Measurements from ENCODE around the gene MICAL3.
A peak's percentile ranks its signal among the peaks of the same experiment; 100 is the strongest.

The MICAL3 gene

GRCh38 chr22:17948101-17948500, 76.3 kb downstream of the MICAL3 start:
- H3K27ac ChIP-seq, result no peak overlapping the region
- TF ChIP-seq ZFX (IDR thresholded peaks at IDR 0.05; ENCODE audit: borderline replicate concordance), result no peak
- no peak for TF ChIP-seq CTCF (IDR thresholded peaks at IDR 0.05)

- no peak overlapping the region for H3K27ac ChIP-seq
- TF ChIP-seq CTCF (IDR thresholded peaks at IDR 0.05) (no peak), ZFX (IDR thresholded peaks at IDR 0.05; ENCODE audit: borderline replicate concordance) (no peak)
Measured at GRCh38 chr22:17946662-17947367, 77.5 kb downstream of the MICAL3 start.

- TF ChIP-seq CTCF (IDR thresholded peaks at IDR 0.05) (no peak), ZFX (IDR thresholded peaks at IDR 0.05; ENCODE audit: borderline replicate concordance) (no peak)
- no peak overlapping the region for H3K27ac ChIP-seq
Measured at GRCh38 chr22:17945888-17946648, 78.3 kb downstream of the MICAL3 start.

- TF ChIP-seq CTCF (IDR thresholded peaks at IDR 0.05) (no peak), ZFX (IDR thresholded peaks at IDR 0.05; ENCODE audit: borderline replicate concordance) (no peak)
- H3K27ac ChIP-seq, result no peak overlapping the region
Measured at GRCh38 chr22:17945156-17945887, 79.0 kb downstream of the MICAL3 start.

GRCh38 chr22:17944256-17944655, 80.1 kb downstream of the MICAL3 start:
- TF ChIP-seq CTCF (IDR thresholded peaks at IDR 0.05), result no peak
- no peak for TF ChIP-seq ZFX (IDR thresholded peaks at IDR 0.05; ENCODE audit: borderline replicate concordance)
- peak overlapping the region; percentile 56 for H3K27ac ChIP-seq

- H3K27ac ChIP-seq, result peak overlapping the region; percentile 56
- TF ChIP-seq ZFX (IDR thresholded peaks at IDR 0.05; ENCODE audit: borderline replicate concordance), result no peak
- TF ChIP-seq CTCF (IDR thresholded peaks at IDR 0.05), result no peak
Measured at GRCh38 chr22:17943533-17944249, 80.7 kb downstream of the MICAL3 start.
